ENCODE results near the gene ILDR1. TPM values are rescaled to one million over a fixed set of nuclear protein-coding genes. Genes with fewer than 3 reads are reported as not detected.

ILDR1 gene
- total and polyA plus RNA-seq, 10 of the 15 experiments (the other 5 are each of a cell fraction or from before 2014, with no cell fraction given) = 1.3 to 12.0 (median 7.0) TPM

- TF ChIP-seq ATF3 (IDR thresholded peaks at IDR 0.05; ENCODE audit: borderline replicate concordance, extremely low read depth, low read depth, low read length) = no peak
- TF ChIP-seq, protein P1, sequence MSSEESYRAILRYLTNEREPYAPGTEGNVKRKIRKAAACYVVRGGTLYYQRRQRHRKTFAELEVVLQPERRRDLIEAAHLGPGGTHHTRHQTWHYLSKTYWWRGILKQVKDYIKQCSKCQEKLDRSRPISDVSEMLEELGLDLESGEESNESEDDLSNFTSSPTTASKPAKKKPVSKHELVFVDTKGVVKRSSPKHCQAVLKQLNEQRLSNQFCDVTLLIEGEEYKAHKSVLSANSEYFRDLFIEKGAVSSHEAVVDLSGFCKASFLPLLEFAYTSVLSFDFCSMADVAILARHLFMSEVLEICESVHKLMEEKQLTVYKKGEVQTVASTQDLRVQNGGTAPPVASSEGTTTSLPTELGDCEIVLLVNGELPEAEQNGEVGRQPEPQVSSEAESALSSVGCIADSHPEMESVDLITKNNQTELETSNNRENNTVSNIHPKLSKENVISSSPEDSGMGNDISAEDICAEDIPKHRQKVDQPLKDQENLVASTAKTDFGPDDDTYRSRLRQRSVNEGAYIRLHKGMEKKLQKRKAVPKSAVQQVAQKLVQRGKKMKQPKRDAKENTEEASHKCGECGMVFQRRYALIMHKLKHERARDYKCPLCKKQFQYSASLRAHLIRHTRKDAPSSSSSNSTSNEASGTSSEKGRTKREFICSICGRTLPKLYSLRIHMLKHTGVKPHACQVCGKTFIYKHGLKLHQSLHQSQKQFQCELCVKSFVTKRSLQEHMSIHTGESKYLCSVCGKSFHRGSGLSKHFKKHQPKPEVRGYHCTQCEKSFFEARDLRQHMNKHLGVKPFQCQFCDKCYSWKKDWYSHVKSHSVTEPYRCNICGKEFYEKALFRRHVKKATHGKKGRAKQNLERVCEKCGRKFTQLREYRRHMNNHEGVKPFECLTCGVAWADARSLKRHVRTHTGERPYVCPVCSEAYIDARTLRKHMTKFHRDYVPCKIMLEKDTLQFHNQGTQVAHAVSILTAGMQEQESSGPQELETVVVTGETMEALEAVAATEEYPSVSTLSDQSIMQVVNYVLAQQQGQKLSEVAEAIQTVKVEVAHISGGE (CRISPR knock-in tag; IDR thresholded peaks at IDR 0.05) = no peak
- no peak for TF ChIP-seq TBL1XR1 (IDR thresholded peaks at IDR 0.05; ENCODE audit: low read depth, low read length)
- TF ChIP-seq, protein P2, sequence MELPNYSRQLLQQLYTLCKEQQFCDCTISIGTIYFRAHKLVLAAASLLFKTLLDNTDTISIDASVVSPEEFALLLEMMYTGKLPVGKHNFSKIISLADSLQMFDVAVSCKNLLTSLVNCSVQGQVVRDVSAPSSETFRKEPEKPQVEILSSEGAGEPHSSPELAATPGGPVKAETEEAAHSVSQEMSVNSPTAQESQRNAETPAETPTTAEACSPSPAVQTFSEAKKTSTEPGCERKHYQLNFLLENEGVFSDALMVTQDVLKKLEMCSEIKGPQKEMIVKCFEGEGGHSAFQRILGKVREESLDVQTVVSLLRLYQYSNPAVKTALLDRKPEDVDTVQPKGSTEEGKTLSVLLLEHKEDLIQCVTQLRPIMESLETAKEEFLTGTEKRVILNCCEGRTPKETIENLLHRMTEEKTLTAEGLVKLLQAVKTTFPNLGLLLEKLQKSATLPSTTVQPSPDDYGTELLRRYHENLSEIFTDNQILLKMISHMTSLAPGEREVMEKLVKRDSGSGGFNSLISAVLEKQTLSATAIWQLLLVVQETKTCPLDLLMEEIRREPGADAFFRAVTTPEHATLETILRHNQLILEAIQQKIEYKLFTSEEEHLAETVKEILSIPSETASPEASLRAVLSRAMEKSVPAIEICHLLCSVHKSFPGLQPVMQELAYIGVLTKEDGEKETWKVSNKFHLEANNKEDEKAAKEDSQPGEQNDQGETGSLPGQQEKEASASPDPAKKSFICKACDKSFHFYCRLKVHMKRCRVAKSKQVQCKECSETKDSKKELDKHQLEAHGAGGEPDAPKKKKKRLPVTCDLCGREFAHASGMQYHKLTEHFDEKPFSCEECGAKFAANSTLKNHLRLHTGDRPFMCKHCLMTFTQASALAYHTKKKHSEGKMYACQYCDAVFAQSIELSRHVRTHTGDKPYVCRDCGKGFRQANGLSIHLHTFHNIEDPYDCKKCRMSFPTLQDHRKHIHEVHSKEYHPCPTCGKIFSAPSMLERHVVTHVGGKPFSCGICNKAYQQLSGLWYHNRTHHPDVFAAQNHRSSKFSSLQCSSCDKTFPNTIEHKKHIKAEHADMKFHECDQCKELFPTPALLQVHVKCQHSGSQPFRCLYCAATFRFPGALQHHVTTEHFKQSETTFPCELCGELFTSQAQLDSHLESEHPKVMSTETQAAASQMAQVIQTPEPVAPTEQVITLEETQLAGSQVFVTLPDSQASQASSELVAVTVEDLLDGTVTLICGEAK (IDR thresholded peaks at IDR 0.05; ENCODE audit: borderline replicate concordance) = no peak
- TF ChIP-seq SUPT20H (IDR thresholded peaks at IDR 0.05; ENCODE audit: borderline replicate concordance, control insufficient read depth, low read depth, low read length) = no peak
- TF ChIP-seq RCOR1 (conservative IDR thresholded peaks at IDR 0.05; ENCODE audit: low read depth, low read length) = 0 out of 2 replicates have a peak, but pooled peaks have one; percentile 51
- no peak for TF ChIP-seq BCL11A (IDR thresholded peaks at IDR 0.05; ENCODE audit: low read depth, low read length)
- TF ChIP-seq ESRRA (IDR thresholded peaks at IDR 0.05; ENCODE audit: low read length) = no peak
- no peak for TF ChIP-seq E4F1 (IDR thresholded peaks at IDR 0.05; ENCODE audit: borderline replicate concordance, partially characterized antibody)
- no peak for TF ChIP-seq PAX8 (IDR thresholded peaks at IDR 0.05)
- TF ChIP-seq, protein P3, sequence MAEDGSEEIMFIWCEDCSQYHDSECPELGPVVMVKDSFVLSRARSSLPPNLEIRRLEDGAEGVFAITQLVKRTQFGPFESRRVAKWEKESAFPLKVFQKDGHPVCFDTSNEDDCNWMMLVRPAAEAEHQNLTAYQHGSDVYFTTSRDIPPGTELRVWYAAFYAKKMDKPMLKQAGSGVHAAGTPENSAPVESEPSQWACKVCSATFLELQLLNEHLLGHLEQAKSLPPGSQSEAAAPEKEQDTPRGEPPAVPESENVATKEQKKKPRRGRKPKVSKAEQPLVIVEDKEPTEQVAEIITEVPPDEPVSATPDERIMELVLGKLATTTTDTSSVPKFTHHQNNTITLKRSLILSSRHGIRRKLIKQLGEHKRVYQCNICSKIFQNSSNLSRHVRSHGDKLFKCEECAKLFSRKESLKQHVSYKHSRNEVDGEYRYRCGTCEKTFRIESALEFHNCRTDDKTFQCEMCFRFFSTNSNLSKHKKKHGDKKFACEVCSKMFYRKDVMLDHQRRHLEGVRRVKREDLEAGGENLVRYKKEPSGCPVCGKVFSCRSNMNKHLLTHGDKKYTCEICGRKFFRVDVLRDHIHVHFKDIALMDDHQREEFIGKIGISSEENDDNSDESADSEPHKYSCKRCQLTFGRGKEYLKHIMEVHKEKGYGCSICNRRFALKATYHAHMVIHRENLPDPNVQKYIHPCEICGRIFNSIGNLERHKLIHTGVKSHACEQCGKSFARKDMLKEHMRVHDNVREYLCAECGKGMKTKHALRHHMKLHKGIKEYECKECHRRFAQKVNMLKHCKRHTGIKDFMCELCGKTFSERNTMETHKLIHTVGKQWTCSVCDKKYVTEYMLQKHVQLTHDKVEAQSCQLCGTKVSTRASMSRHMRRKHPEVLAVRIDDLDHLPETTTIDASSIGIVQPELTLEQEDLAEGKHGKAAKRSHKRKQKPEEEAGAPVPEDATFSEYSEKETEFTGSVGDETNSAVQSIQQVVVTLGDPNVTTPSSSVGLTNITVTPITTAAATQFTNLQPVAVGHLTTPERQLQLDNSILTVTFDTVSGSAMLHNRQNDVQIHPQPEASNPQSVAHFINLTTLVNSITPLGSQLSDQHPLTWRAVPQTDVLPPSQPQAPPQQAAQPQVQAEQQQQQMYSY (CRISPR knock-in tag; IDR thresholded peaks at IDR 0.05) = no peak
- no peak for TF ChIP-seq CHD4 (IDR thresholded peaks at IDR 0.05)
- 0 out of 2 replicates have a peak, but pooled peaks have one; percentile 9 for TF ChIP-seq PAX5 (IDR thresholded peaks at IDR 0.05; ENCODE audit: borderline replicate concordance, low read depth, low read length)
Measured at GRCh38 chr3:121995161-121996137, 26.6 kb downstream of the ILDR1 start (continued).
